SU-DHL-6 (cell line): ENCODE measurements around the gene MEX3A.

Source experiments
- H2AFZ ChIP-seq: fragments of 200-600 bp; sonication (generic); 2 replicates; pipeline ENCODE4 v1.6.1; 2014; ENCODE audit warnings: low read depth, mild to moderate bottlenecking, moderate library complexity, mixed read lengths, antibody characterized with exemption, low read length; ENCODE audit not compliant: severe bottlenecking
- H3F3A ChIP-seq: fragments of 200-600 bp; shearing (Covaris generic); 2 replicates; pipeline ENCODE4 v1.6.0; 2016; ENCODE audit warnings: antibody characterized with exemption, mild to moderate bottlenecking; ENCODE audit not compliant: insufficient read depth
- H3K27ac ChIP-seq: fragments of 200-600 bp; sonication (generic); 2 replicates; pipeline ENCODE4 v1.5.1; 2016; ENCODE audit warnings: low read depth, mild to moderate bottlenecking, low read length, moderate library complexity, mixed read lengths
- H3K27me3 ChIP-seq: fragments of 200-600 bp; sonication (generic), shearing (Covaris generic); 2 replicates; pipeline ENCODE4 v1.6.0; 2014; ENCODE audit warnings: mild to moderate bottlenecking, low read length
- H3K36me3 ChIP-seq: fragments of 200-600 bp; sonication (generic); 2 replicates; pipeline ENCODE4 v1.6.1; 2014; ENCODE audit warnings: mild to moderate bottlenecking, low read length, mixed read lengths
- H3K4me2 ChIP-seq: fragments of 300-600, 200-600 bp; shearing (Covaris generic), sonication (generic); 2 replicates; pipeline ENCODE4 v1.6.0; 2014; ENCODE audit warnings: low read length, low read depth, mild to moderate bottlenecking; ENCODE audit not compliant: poor library complexity, severe bottlenecking
- H3K4me3 ChIP-seq: fragments of 200-600 bp; sonication (generic); 2 replicates; pipeline ENCODE4 v1.5.1; 2014; ENCODE audit warnings: antibody characterized with exemption, low read length, mild to moderate bottlenecking, mixed read lengths; ENCODE audit not compliant: insufficient read depth, poor library complexity, severe bottlenecking
- H3K79me2 ChIP-seq: fragments of 200-600 bp; sonication (generic); 2 replicates; pipeline ENCODE4 v1.6.1; 2014; ENCODE audit warnings: mild to moderate bottlenecking, low read length, moderate library complexity; ENCODE audit not compliant: insufficient read depth
- H3K9ac ChIP-seq: fragments of 200-600 bp; sonication (generic); 2 replicates; pipeline ENCODE4 v1.7.0; 2014; ENCODE audit warnings: mild to moderate bottlenecking, low read length
- H3K9me2 ChIP-seq: fragments of 200-600 bp; sonication (generic); replicated peaks from 2 replicates; pipeline ENCODE4 v1.6.1; 2014; ENCODE audit warnings: low read length; ENCODE audit not compliant: insufficient read depth
- H3K9me3 ChIP-seq: fragments of 200-600 bp; sonication (generic); 2 replicates; pipeline ENCODE4 v1.6.1; 2014; ENCODE audit warnings: low read length, mixed read lengths; ENCODE audit not compliant: insufficient read depth
- H4K20me1 ChIP-seq: fragments of 200-600 bp; sonication (generic); 2 replicates; pipeline ENCODE4 v1.6.1; 2014; ENCODE audit warnings: low read depth, mild to moderate bottlenecking, antibody characterized with exemption, low read length, moderate library complexity, mixed read lengths
- CTCF ChIP-seq: fragments of 200-600 bp; sonication (generic); IDR thresholded peaks from one replicate; pipeline ENCODE4 v1.5.1; 2017; ENCODE audit warnings: antibody characterized with exemption, mild to moderate bottlenecking, low read length, moderate library complexity; ENCODE audit not compliant: insufficient read depth, poor library complexity, severe bottlenecking
- EZH2phosphoT487 ChIP-seq: fragments of 200-600 bp; sonication (generic), shearing (Covaris generic); conservative IDR thresholded peaks from 2 replicates; pipeline ENCODE4 v1.6.1; 2018; ENCODE audit warnings: mild to moderate bottlenecking, antibody characterized with exemption, low read length, moderate library complexity, mixed read lengths

Gene MEX3A

GRCh38 chr1:156079762-156080161 lies 2.5 kb downstream of the MEX3A start:
- Histone ChIP-seq H3K4me3 (no peak overlapping the region), H3K9ac (no peak overlapping the region), H3K36me3 (no peaks in the 10 kb centered on the region), H3K27ac (no peak overlapping the region), H4K20me1 (no peaks in the 10 kb centered on the region), H3K9me3 (no peaks in the 10 kb centered on the region), H3K9me2 (no peaks in the 10 kb centered on the region), H3K27me3 (no peaks in the 10 kb centered on the region), H2AFZ (no peak overlapping the region), H3K4me2 (no peak overlapping the region), H3F3A (no peaks in the 10 kb centered on the region), H3K79me2 (no peaks in the 10 kb centered on the region)
- no peak for TF ChIP-seq CTCF
- no peak for TF ChIP-seq EZH2phosphoT487

GRCh38 chr1:156078728-156079127 lies 3.5 kb downstream of the MEX3A start:
- Histone ChIP-seq H3K36me3 (no peaks in the 10 kb centered on the region), H3F3A (no peaks in the 10 kb centered on the region), H3K9me2 (no peaks in the 10 kb centered on the region), H4K20me1 (no peaks in the 10 kb centered on the region), H3K27ac (no peak overlapping the region), H3K27me3 (no peaks in the 10 kb centered on the region), H3K9me3 (no peaks in the 10 kb centered on the region), H3K79me2 (no peaks in the 10 kb centered on the region), H2AFZ (no peak overlapping the region), H3K4me3 (no peak overlapping the region), H3K4me2 (no peak overlapping the region), H3K9ac (no peak overlapping the region)
- TF ChIP-seq CTCF, result no peak
- TF ChIP-seq EZH2phosphoT487, result no peak

- Histone ChIP-seq H3K4me2 (no peak overlapping the region), H3K9me3 (no peaks in the 10 kb centered on the region), H2AFZ (no peak overlapping the region), H3K79me2 (no peaks in the 10 kb centered on the region), H3K4me3 (no peak overlapping the region), H3K9me2 (no peaks in the 10 kb centered on the region), H4K20me1 (no peaks in the 10 kb centered on the region), H3K27ac (no peak overlapping the region), H3K36me3 (no peaks in the 10 kb centered on the region), H3K27me3 (no peaks in the 10 kb centered on the region), H3K9ac (no peak overlapping the region), H3F3A (no peaks in the 10 kb centered on the region)
- TF ChIP-seq CTCF (no peak), EZH2phosphoT487 (no peak)
These were observed 4.9 kb downstream of the MEX3A start for GRCh38 chr1:156077430-156077760.
